GM18909 (cell line): ENCODE measurements around the gene F2RL3.

Experiments
- ATAC-seq: cut with Tn5 transposase; IDR thresholded peaks from one replicate; pipeline ENCODE4 v1.9.1; 2021; ENCODE audit warnings: mild to moderate bottlenecking; ENCODE audit not compliant: unreplicated experiment, poor library complexity

F2RL3 gene

GRCh38 chr19:16888629-16889365 is at the start of gene F2RL3:
TSS of gene F2RL3 (plus strand) at chr19:16888999. CDS start at chr19:16889190, 191 bp downstream.
- ATAC-seq: peak; percentile 55

- no peak for ATAC-seq
Measured at GRCh38 chr19:16841391-16841926, 47.3 kb upstream of the F2RL3 start.

DNA sequence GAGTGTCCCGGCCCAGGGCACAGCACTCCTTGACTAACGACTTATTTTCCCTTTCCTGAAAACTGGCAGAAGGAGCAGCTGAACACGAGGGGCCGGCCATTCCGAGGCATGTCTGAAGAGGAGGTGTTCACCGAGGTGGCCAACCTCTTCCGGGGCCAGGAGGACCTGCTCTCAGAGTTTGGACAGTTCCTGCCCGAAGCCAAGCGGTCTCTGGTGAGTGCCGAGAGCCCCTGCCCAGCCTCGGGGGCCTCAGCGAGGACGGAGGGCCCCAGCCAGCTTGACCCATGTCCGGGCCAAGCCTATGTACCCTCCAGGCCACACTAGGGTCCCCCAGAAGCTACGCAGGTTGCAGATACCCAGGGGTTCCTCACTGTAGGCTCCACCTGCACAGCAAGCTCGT is 41.9 kb upstream of the F2RL3 start:
- ATAC-seq: no peak

GRCh38 chr19:16847430-16847829 is 41.4 kb upstream of the F2RL3 start:
- ATAC-seq: no peak

DNA sequence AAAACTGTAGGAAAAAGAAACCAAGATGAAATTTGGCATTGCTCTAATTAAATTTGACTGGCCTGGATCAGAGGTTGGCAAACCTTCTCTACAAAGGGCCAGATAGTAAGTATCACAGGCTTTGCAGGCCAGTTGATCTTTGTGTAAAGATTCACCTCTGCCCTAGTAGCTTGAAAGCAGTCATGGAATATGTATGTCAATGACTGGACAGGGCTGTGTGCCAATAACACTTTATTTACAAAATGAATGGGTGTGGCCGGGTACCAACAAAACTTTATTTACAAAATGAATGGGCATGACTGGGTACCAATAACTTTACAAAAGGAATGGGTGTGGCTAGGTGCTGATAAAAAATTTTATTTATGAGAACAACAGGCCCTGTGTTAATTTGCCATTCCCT is 39.6 kb upstream of the F2RL3 start:
- no peak for ATAC-seq

- no peak for ATAC-seq
Measured at GRCh38 chr19:16850133-16850532, 38.7 kb upstream of the F2RL3 start.

DNA sequence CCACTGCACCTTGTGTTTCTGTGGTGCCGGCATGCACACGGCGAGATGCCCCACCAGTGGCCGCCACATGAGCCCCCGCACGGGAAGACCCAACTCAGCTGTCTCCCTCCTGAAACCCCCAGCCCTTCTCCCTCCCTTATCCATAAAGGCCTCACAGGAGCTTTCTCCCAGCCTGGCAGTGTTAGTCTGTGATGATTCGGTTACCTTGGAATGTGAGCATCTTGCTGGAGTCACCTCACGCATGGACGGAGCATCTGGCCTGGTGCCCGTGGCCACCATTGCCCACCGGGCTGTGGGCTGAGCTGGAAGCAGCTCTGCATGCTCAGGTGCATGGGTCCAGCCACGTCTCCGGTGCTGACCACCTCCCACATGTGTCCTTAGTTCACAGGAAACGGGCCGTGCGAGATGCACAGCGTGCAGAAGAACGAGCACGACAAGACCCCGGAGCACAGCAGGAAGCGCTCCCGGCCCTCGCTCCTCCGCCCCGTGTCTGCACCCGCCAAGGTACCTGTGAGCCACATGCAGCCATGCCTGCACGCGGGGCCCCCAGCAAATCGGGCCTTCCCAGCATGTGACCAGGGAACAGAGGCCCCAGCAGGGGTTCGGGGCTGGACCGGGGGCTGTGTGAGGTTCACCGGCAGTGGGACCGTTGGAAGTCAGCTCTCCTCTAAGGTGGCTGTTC is 37.6 kb upstream of the F2RL3 start:
- ATAC-seq: no peak

DNA sequence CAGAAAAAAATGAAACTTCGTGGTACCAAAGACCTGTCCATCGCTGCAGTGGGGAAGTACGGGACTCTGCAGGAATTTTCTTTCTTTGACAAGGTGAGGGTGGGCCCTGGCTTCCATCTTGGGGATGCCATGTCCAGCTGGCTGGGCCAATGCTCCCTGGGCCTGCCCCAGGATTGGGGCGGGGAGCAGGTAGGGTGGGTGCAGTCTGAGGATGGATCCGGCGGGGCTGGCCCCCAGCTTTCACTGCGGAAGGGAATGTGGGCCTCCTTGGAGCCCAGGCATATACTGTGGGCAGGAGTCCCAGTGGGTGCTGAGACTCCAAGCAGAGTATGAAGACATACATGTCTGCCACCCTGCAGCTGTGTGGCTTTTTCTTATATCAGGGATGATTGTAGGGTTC is 35.7 kb upstream of the F2RL3 start:
- ATAC-seq: no peak

DNA sequence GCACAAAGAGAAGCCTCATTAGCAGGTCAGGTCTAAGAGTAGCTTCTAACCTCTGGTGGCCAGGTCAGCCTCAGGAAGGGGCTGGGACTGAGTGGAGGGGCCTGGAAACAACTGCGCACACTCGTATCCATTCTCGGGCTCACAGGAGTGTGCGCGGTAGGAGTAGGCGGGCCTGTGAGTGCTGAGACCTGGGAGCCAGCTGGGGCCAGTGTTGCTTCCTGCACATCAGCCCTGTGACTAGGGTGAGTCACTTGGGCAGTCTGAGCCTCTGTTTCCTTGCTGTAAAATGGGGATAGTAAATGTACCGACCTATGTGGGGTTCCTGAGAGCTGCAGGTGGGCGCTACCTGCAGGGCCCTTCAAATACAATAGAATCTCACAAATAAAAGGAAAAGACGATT is 32.7 kb upstream of the F2RL3 start:
- no peak for ATAC-seq

GRCh38 chr19:16859626-16860025 is 29.2 kb upstream of the F2RL3 start:
- ATAC-seq: no peak

GRCh38 chr19:16860118-16860517 is 28.7 kb upstream of the F2RL3 start:
- ATAC-seq: no peak

DNA sequence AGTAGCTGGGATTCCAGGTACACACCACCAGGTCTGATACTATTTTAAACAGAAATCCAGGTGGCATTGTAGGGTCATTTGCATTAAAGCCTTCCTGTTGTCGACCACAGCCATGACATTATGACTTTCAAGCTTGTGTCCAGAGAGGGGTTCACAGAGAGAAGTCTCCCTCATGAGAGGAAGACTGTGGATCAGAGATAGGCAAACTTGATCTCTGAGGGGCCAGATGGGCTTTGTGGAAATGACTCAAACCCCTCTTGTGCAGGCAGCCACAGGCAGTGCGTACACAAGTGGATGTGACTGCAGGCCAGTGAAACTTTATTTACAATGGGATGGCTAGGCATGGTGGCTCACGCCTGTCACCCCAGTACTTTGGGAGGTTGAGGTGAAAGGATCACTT is 27.8 kb upstream of the F2RL3 start:
- ATAC-seq: no peak

- no peak for ATAC-seq
Measured at GRCh38 chr19:16861834-16862233, 27.0 kb upstream of the F2RL3 start.

GRCh38 chr19:16862826-16863415 is 25.9 kb upstream of the F2RL3 start:
- no peak for ATAC-seq

GRCh38 chr19:16867211-16867610 is 21.6 kb upstream of the F2RL3 start:
- no peak for ATAC-seq

DNA sequence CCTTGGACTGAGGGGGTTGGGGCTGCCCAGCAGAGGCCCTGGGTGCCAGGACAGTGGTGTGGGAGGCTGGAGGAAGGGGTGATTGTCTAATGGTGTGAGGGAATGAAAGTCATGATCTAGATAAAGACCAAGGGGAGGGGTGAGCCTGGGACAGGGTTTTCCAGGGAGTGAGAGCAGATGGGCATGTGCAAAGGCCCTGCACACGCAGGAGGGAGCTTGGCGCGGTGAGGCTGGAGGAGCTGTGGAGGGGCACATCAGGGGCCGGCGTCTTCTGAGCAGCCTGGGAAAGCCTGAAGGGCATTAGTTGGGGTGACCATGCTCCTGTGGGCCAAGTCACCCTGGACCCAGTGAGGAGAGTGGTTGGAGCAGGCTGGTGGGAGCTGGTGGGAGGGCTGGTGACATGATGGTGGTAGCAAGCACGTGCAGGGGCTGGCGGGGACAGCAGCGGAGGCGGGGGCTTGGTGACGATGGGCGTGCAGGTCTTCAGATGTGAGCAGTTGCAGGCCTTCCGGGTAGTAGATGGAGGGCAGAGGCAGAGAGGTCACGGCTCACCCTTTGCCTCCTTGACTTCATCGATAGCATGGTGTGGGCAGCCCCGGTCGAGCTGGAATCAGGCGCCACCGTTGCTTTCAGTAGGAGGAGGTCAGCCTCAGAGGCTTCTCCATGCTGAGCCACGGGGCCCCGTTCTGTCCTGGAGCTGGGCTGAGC is 20.2 kb upstream of the F2RL3 start:
- no peak for ATAC-seq

GRCh38 chr19:16869331-16869972 is 19.3 kb upstream of the F2RL3 start:
- ATAC-seq: no peak

GRCh38 chr19:16871871-16872270 is 16.9 kb upstream of the F2RL3 start:
- no peak for ATAC-seq

DNA sequence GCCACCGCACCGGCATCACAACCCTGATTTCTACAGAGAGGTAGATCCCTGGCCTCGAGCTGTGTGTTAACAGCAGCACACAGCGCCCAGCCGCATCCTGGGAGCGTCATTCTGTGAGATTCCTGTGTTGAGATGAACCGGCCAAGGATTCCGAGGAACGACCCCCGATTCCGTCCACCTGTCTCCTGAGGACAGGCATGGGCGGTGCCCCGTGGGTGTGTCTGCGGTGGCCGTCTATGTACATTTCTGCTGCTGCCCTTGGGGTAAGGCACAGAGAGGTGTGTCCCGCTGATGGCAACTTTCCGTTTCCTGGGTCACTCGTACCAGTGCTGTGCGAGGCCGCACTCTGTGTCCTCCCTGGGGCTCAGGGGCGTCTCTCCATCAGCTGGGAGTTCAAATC is 16.1 kb upstream of the F2RL3 start:
- no peak for ATAC-seq

DNA sequence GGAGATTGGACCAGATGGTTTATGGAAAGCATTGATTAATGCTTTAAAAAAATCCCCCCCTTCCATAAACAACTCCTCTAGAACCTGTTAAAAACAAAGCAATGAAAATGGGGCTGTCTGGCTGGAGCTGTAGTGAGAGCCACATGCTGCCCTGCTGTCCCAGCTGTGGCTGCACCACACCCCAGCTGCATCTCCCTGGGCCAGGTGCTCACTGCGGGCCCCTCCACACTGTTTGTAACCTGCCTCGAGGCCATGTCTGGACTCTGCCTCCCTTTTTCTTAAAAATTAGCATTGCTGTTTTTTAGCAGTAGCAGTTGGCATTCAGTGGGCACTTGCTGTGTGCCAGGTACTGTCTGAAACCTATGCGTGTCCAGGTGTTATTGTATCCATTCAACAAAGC is 15.2 kb upstream of the F2RL3 start:
- no peak for ATAC-seq
